Vagina (tissue), 2 donors: ENCODE results near the gene ZNF407.
"Not testable (repeated sequence)": the region's sequence is repeated elsewhere in the genome, so short reads cannot be mapped to it uniquely, and the experiment has no call there.

Source experiments
- CTCF ChIP-seq, 3 experiments: fragments of 450-650 bp in 2 of 3; fragments of 200-600 bp in 1 of 3; sonication (generic) in 1 of 3; IDR thresholded peaks; one replicate each; pipeline ENCODE4 v1.5.1; 2017 to 2019; ENCODE audit warnings: antibody characterized with exemption in 3 of 3, mild to moderate bottlenecking in 2 of 3, moderate library complexity in 2 of 3
- POLR2A ChIP-seq, 2 donors: fragments of 450-650 bp; IDR thresholded peaks; one replicate each; pipeline ENCODE4 v1.6.1; 2017; ENCODE audit warnings: antibody characterized with exemption in 2 of 2, mild to moderate bottlenecking in 2 of 2, moderate library complexity in 2 of 2
- POLR2AphosphoS5 ChIP-seq, 2 donors: sonication (generic); formaldehyde crosslinking; IDR thresholded peaks; one replicate each; pipeline ENCODE4 v1.9.0; 2017; ENCODE audit warnings: antibody characterized with exemption in 2 of 2, mild to moderate bottlenecking in 2 of 2, low read depth in 1 of 2; ENCODE audit not compliant: insufficient read depth in 1 of 2

GRCh38 chr18:74971776-74972175, 374.1 kb downstream of the ZNF407 start:
- TF ChIP-seq CTCF (IDR thresholded peaks at IDR 0.05); POLR2AphosphoS5 (IDR thresholded peaks at IDR 0.05; ENCODE audit: insufficient read depth in 1 of 2, low read depth in 1 of 2); POLR2A (IDR thresholded peaks at IDR 0.05): not testable (repeated sequence)
